Hepatic stellate cell (primary cell): ENCODE results near the gene PRR23E.

Experiments
- DNase-seq: peaks from one replicate; pipeline ENCODE4 v3.0.0; 2011; ENCODE audit warnings: low spot score

Gene PRR23E

GRCh38 chr3:127185268-127185667, 7.7 kb upstream of the PRR23E start:
- no peak for DNase-seq

- DNase-seq = no peak
These were observed 6.8 kb upstream of the PRR23E start for GRCh38 chr3:127185962-127186674.

GRCh38 chr3:127187316-127187715, 5.6 kb upstream of the PRR23E start:
- DNase-seq = no peak

DNA sequence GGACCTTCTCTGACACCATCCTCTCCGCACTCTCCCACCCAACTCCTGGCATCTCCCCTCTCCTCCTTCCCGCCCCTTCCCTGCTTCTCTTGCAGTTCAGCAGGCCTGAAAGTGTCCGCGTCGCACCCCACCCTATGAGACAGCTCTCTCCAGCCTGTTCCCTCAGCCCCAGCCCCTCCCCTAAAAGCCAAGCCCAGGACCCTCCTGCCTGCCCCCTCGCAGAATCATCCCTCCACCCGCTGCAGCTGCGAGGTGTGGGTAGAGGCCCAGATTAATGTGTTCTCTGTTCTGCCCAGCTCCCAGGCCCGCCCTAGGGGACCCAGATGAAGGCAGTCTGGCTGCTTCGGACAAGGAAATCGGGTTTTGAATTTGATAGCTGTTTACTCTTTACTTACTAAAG, 410 bp downstream of the PRR23E start:
- DNase-seq = no peak

GRCh38 chr3:127193775-127194174, 844 bp downstream of the PRR23E start:
- no peak for DNase-seq

DNA sequence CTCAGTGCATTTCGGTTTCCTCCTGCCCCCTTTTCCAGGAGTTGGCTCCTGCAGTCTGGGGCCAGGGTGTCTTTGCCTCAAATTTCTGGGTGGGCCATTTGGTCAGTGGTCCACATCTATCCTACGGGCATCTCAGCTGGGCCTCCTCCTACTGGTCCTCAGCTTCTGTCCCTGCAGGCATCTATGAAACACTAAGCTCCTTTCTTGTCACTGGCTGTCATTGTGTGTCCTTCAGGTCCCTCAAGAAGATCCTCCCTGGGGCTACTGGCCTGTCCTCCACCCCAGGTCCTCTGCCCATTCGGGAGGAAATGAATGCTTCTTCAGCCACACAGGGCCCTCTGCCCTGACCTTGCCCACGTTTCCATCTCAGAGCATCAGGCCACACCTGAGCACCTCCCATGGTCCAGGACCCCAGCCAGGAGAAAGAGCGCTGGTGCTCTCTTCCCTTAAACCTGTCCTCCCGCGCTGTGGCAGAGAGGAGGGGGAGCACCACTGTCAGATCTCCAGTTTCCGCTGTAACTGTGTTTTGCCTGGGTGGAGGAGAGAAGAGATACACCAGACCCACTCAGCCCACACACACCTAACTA, 1.8 kb downstream of the PRR23E start:
- no peak for DNase-seq

DNA sequence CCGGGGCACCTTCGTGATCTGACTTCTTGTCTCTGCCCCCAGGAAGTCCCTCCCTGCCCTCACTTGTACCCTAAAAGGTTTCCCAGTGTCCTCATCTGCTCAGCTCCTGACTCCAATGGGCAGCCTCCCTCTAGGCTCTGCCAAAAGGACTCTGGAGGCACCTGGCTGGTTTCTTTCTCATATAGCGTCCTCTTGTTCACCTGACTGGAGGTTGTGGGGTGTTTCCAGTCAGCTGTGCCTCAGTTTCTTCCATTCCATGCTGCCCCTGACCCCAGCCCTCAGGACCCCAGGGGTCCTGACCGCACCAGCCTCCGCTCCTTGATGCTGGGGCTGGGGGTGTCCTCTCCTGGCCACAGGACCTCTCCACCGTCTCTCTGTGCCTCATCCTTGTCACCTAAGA, 2.5 kb downstream of the PRR23E start:
- no peak for DNase-seq

- DNase-seq = no peak
These were observed 3.1 kb downstream of the PRR23E start for GRCh38 chr3:127196002-127196401.

GRCh38 chr3:127196466-127197299, 3.8 kb downstream of the PRR23E start:
- no peak for DNase-seq

GRCh38 chr3:127197300-127198189, 4.6 kb downstream of the PRR23E start:
- no peak for DNase-seq

DNA sequence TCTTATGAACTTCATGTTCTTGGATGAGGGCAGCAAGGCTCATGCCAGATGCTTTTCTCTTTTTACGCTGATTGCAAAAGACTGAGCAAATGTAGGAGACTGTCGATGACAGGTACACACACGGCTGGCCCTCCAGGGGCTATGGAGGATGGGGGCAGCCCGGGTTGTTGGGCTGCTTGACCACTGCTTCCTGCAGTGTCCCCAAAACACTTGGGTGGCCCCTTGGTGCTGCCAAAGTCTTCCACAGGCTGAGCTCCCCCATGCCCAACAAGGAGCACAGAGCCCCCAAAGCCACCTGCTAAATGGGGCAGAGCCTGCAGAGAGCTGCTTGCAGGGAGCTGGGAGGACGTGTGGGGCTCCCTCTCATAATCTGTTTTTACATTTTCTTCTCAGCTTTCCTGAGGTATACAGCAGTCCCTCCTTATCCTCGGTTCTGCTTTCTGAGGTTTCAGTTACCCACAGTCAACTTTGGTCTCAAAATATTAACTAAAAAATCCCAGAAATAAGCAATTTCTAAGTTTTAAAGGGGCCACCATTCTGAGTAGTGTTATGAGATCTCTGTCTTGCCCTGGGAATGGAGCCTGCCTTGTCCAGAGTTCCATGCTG, 7.3 kb downstream of the PRR23E start:
- no peak for DNase-seq

DNA sequence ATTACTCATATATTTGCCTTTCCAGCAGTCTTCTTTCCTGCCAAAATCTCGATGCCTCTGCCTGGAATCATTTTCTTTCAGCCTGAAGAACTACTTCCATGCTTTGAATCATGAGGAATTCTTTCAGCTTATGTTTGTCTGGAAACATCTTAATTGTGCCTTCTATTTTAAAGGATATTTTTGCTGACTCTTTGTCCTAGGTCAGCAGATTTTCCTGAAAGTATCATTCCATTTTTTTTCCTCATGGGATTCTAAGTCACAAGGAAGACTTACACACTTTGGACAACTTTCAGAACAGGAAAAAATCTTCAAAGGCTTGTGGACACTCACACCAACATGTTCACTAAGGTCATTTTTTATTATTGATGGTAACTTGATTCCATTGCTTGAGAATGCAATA, 10.1 kb downstream of the PRR23E start:
- no peak for DNase-seq

- DNase-seq = no peak
These were observed 12.1 kb downstream of the PRR23E start for GRCh38 chr3:127204841-127205582.

GRCh38 chr3:127206154-127206553, 13.2 kb downstream of the PRR23E start:
- DNase-seq = no peak

DNA sequence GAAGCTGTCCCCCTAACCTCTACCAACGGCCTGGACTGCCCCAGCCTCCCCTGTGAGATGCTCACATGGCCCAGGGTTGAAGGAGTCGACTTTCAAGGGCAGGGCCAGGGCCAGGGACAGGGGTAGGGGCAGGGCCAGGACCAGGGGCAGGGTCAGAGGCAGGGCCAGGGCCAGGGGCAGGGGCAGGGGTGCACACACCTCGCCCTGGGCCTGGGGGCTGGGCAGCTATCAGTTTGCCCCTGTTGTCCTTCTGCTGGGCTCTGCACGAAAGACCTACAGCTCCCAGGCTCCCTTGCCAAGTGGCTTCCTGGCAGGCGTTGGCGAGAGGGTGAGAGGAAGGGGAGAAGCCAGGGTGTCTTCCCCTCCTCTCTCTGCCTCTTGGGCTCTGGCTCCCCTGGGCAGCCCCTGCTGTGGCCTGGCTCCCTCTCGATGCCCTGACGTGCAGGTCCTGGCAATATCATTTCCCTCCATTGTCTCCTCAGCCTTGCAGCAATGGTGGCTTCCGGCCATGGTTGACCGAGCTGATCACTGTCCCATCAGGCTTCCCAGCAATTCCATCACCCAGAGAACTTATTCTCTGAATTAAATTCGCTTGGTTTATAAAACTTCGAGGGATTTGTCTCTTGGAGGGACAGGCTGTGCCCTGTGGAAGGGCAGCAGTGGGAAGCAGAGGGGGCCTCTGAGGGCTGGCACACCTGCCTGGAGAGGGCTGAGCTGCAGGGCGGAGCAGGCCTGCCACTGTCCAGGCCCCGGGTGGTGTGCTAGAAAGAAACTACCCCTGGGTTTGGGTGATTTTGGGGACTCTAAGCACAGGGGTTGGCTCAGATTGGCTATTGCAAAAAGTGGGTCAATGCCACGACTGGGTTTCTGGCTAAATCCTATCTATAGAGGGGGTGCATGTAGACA, 13.9 kb downstream of the PRR23E start:
- DNase-seq = no peak

- DNase-seq = no peak
These were observed 15.0 kb downstream of the PRR23E start for GRCh38 chr3:127207727-127208482.

GRCh38 chr3:127208483-127209100, 15.7 kb downstream of the PRR23E start:
- no peak for DNase-seq

- DNase-seq = no peak
These were observed 16.4 kb downstream of the PRR23E start for GRCh38 chr3:127209155-127209839.
